Bronchial epithelial cell (primary cell): ENCODE measurements around the gene SEC31A. TPM values are rescaled to one million over a fixed set of nuclear protein-coding genes. Genes with fewer than 3 reads are reported as not detected.
A peak's percentile ranks its signal among the peaks of the same experiment; 100 is the strongest.

ENCODE experiments used
- DNase-seq: peaks from one replicate; pipeline ENCODE4 v3.0.0-alpha.2; 2010; ENCODE audit warnings: low read depth
- FAIRE-seq: peaks from 2 replicates; lab custom pipeline; 2011; peaks lifted over from hg19 to GRCh38; lab: Jason Lieb, UNC
- H3K27me3 ChIP-seq: 2 replicates; pipeline ENCODE4 v1.5.1; 2011; ENCODE audit warnings: low read length; ENCODE audit not compliant: control insufficient read depth, insufficient read depth
- H3K36me3 ChIP-seq: 2 replicates; pipeline ENCODE4 v1.5.1; 2011; ENCODE audit warnings: low read length; ENCODE audit not compliant: control insufficient read depth, insufficient read depth
- H3K4me3 ChIP-seq: 2 replicates; pipeline ENCODE4 v1.5.1; 2011; ENCODE audit warnings: mild to moderate bottlenecking, low read depth, low read length, control low read depth
- total RNA-seq: library from RNA; depleted of rRNA; stranded (reverse); fragments of >200 nt; gene quantifications from 2 replicates; pipeline ENCODE4 v1.2.1, GENCODE V29; 2014
- TF ChIP-seq, protein P1 (sequence below): IDR thresholded peaks from 2 replicates; pipeline ENCODE4 v1.5.1; 2011; ENCODE audit warnings: mild to moderate bottlenecking, moderate library complexity, low read length, control low read depth, inconsistent platforms; ENCODE audit not compliant: insufficient read depth, severe bottlenecking

SEC31A gene
- total RNA-seq, 1 donor from 2014 or later: 128 TPM

DNA sequence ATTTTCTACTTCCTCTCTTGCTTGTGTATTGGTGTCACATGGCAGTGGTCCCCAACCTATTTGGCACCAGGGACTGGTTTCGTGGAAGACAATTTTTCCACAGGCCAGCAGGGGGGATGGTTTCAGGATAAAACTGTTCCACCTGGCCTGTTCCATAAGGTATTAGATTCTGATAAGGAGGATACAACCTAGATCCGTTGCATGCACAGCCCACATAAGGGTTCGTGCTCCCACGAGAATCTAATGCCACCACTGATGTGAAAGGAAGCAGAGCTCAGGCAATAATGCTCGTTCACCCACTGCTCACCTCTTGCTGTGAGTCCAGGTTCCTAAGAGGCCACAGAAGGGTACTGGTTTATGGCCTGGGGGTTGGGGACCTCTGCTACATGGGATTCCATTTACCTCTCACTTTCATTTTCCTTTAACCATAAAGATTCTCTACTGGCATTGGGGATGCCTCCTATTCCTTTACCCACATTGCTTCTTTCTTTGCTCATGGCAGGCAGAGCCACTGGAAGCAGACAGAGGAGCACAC, 38.1 kb downstream of the SEC31A start:
- no peaks in the 10 kb centered on the region for H3K27me3 ChIP-seq
- H3K36me3 ChIP-seq: peaks cover 19% of the 10 kb centered on the region
- DNase-seq (no peak), FAIRE-seq (no peak)
- H3K4me3 ChIP-seq: no peak overlapping the region
- TF ChIP-seq, protein P1, sequence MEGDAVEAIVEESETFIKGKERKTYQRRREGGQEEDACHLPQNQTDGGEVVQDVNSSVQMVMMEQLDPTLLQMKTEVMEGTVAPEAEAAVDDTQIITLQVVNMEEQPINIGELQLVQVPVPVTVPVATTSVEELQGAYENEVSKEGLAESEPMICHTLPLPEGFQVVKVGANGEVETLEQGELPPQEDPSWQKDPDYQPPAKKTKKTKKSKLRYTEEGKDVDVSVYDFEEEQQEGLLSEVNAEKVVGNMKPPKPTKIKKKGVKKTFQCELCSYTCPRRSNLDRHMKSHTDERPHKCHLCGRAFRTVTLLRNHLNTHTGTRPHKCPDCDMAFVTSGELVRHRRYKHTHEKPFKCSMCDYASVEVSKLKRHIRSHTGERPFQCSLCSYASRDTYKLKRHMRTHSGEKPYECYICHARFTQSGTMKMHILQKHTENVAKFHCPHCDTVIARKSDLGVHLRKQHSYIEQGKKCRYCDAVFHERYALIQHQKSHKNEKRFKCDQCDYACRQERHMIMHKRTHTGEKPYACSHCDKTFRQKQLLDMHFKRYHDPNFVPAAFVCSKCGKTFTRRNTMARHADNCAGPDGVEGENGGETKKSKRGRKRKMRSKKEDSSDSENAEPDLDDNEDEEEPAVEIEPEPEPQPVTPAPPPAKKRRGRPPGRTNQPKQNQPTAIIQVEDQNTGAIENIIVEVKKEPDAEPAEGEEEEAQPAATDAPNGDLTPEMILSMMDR: no peak

DNA sequence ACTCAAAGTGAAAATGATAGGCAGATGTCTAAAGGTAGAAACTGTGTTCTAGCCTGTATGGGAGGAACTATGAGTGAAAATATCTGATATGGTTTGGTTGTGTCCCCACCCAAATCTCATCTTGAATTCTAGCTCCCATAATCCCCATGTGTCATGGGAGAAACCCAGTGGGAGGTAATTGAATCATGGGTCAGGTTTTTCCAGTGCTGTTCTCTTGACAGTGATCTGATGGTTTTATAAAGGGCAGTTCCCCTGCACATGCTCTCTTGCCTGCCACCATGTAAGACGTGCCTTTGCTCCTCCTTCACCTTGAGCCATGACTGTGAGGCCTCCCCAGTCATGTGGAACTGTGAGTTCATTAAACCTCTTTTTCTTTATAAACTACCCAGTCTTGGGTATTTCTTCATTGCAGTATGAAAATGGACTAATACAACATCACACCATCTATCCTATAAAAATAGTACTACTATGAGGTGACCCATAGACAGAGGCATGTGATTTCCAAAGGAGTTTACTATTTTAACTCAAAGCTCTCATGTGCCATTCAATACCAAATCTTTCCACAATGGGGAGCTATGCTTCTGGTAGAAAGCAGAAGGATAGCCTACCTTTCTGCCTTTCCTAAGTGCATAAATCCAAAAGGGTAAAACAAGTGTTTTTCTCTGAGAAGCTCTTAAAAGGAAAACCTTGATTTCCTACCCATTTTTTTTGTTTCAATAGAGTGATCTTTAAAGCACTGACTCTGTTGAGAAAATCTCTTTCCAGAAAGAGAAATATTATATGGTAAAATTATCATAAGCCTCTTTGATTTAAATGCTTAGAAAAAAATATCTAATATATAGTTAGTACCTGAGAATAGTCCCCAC, 38.8 kb downstream of the SEC31A start:
- peaks cover 21% of the 10 kb centered on the region for H3K36me3 ChIP-seq
- FAIRE-seq: no peak
- H3K4me3 ChIP-seq: no peak overlapping the region
- no peaks in the 10 kb centered on the region for H3K27me3 ChIP-seq
- TF ChIP-seq, protein P1: peak; percentile 48
- peak; percentile 50 for DNase-seq

DNA sequence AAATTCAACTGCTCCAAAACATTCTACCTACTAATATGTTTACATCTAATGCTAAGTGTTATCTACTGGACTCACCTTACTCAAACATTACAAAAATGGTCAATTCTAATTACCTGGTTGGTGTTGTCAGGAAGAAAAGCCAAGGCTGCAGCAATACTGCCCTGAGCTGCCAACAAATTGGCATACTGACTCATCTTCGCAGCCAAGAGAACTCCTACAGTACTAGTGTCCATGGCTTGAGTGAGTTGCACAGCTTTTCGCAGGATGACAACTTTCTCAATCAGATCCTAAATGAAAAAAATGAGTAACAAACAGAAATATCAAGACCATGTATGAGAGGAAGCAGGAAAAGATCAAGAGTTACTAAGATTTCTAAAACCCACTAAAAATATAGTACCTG, 39.6 kb downstream of the SEC31A start:
- no peak for FAIRE-seq
- DNase-seq: peak; percentile 20
- TF ChIP-seq, protein P1: no peak
- Histone ChIP-seq H3K27me3 (no peaks in the 10 kb centered on the region), H3K4me3 (no peak overlapping the region), H3K36me3 (peaks cover 21% of the 10 kb centered on the region)

DNA sequence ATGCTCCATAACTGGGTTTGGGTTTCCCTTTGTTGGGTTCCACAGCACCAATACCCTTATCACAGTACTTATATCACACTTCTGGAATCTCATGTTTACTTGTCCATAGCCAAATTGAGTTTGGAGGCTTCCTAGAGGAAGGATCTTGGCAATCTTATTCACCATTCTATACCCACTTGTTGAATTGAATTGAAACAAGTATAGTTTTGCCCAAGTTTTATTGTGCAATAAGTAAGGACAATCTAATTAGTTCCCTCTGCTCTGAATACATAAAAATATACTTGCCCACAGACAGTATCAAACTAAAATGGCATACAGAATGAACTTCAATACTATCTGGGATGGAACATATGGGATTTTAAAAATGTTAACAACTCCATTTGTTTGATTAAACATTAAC, 40.3 kb downstream of the SEC31A start:
- no peak overlapping the region for H3K4me3 ChIP-seq
- no peak for FAIRE-seq
- peaks cover 21% of the 10 kb centered on the region for H3K36me3 ChIP-seq
- TF ChIP-seq, protein P1: no peak
- DNase-seq: no peak
- no peaks in the 10 kb centered on the region for H3K27me3 ChIP-seq

DNA sequence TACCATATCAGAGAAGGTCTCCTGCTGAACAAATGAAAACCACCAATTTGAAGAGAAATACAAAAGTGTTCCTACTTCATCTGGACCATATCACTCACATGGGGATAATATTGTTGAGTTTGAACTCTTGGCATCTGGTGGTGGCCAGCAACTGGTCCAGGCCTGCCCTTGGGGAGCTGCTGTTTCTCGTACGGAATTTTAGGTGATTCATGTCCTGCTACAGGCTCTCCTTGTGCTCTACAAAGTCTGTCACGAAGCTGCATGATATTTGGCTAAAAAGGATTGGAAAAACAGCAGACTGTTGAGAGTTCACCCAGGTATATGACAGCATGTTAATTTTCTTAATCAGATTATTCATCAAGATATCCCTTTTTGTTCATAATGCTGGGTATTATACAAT, 42.2 kb downstream of the SEC31A start:
- H3K36me3 ChIP-seq: peaks cover 23% of the 10 kb centered on the region
- peak; percentile 80 for DNase-seq
- FAIRE-seq: no peak
- TF ChIP-seq, protein P1: no peak
- H3K4me3 ChIP-seq: no peak overlapping the region
- no peaks in the 10 kb centered on the region for H3K27me3 ChIP-seq

DNA sequence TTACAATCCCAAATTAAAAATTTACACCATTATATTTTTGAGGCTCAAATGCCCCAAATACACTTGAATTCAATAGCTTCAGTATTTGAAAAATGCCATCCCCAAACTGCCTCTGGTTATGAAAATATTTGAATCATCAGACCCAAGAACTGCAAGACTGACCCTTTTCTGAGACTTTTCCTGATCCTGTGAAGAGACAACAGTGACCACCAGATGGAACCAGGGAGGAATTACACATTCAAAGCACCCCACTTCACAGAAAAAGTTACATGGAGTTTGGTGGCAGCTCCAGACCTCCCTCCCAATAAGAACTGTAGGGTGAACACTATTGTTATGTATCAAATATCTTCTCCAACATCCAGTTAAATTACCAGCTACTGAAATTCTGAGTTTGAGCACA, 48.4 kb downstream of the SEC31A start:
- DNase-seq: no peak
- H3K27me3 ChIP-seq: no peaks in the 10 kb centered on the region
- FAIRE-seq: no peak
- H3K4me3 ChIP-seq: no peak overlapping the region
- H3K36me3 ChIP-seq: peaks cover 20% of the 10 kb centered on the region
- TF ChIP-seq, protein P1: no peak
